Stimulated activated CD8-positive, alpha-beta memory T cell treated with anti-CD3 and anti-CD28 coated beads, Interleukin-7, amount 100 ng/mL, for 4 hours (primary cell): Measurements from ENCODE around the gene RUNX1.
A peak's percentile ranks its signal among the peaks of the same experiment; 100 is the strongest.
"Not testable (repeated sequence)": the region's sequence is repeated elsewhere in the genome, so short reads cannot be mapped to it uniquely, and the experiment has no call there.

Experiments used
- DNase-seq, 2 donors: peaks; one replicate each; pipeline ENCODE4 v3.0.0-alpha.2; 2020; ENCODE audit warnings: low read depth in 2 of 2

Gene RUNX1

GRCh38 chr21:34969423-34970166 is 79.5 kb downstream of the RUNX1 start:
- DNase-seq, result no peak

GRCh38 chr21:34968414-34969333 is 80.4 kb downstream of the RUNX1 start:
- DNase-seq, result no peak

GRCh38 chr21:34967509-34968289 is 81.4 kb downstream of the RUNX1 start:
- DNase-seq, result peak in 1 of 2 donors; percentile 33

GRCh38 chr21:34966881-34967280 is 82.2 kb downstream of the RUNX1 start:
- DNase-seq, result not testable (repeated sequence)

- no peak for DNase-seq
Measured at GRCh38 chr21:34965200-34966174, 83.6 kb downstream of the RUNX1 start.

- DNase-seq, result no peak
Measured at GRCh38 chr21:34962586-34963222, 86.4 kb downstream of the RUNX1 start.

GRCh38 chr21:34962136-34962535 is 87.0 kb downstream of the RUNX1 start:
- no peak for DNase-seq

- DNase-seq, result no peak
Measured at GRCh38 chr21:34960687-34961086, 88.4 kb downstream of the RUNX1 start.

GRCh38 chr21:34959607-34960006 is 89.5 kb downstream of the RUNX1 start:
- no peak for DNase-seq

GRCh38 chr21:34958040-34958439 is 91.1 kb downstream of the RUNX1 start:
- DNase-seq, result no peak

GRCh38 chr21:34956416-34957316 is 92.4 kb downstream of the RUNX1 start:
- DNase-seq, result no peak

- no peak for DNase-seq
Measured at GRCh38 chr21:34953950-34954349, 95.2 kb downstream of the RUNX1 start.

GRCh38 chr21:34952701-34953100 is 96.4 kb downstream of the RUNX1 start:
- no peak for DNase-seq

GRCh38 chr21:34951868-34952267 is 97.2 kb downstream of the RUNX1 start:
- DNase-seq, result not testable (repeated sequence)

GRCh38 chr21:34950980-34951379 is 98.1 kb downstream of the RUNX1 start:
- no peak for DNase-seq

- DNase-seq, result no peak
Measured at GRCh38 chr21:34949499-34949898, 99.6 kb downstream of the RUNX1 start.

- no peak for DNase-seq
Measured at GRCh38 chr21:34949030-34949429, 100.1 kb downstream of the RUNX1 start.

- no peak for DNase-seq
Measured at GRCh38 chr21:34948157-34948556, 100.9 kb downstream of the RUNX1 start.

GRCh38 chr21:34946916-34947534 is 102.1 kb downstream of the RUNX1 start:
- DNase-seq, result no peak
